ENCODE measurements around the gene NOP9.

The NOP9 gene

DNA sequence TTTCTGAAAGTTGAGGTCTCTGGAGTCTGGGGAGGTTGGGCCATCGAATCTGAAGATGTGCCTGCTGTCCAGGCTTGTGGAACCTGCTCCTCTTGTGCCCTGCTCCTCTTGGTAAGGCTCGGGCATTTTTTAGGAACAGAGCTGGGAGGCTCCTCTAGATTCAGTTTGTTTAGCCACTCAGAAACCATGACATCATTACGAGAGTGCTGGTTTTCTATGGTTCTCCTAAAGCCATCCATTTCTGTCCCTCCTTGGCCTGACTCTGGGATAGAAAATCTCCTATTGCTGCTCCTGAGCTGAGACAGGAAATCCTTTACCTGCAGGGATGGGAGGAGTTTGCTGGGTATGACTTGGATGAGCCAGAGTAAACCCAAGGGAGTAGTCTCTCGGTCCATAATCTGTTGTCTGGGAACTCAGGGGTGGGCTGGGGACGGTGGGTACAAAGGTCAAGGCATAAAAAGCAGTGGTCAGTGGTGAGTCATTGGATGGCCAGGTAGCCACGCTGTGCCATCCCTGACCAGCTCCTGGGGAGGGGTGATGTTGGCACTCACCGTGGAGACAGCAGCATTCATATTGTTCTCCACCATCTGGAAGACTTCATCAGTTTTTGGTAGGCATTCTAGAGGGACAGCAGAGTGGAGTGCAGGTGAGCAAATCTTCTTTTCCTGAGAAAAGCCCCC, 37.6 kb downstream of the NOP9 start:
- peaks cover 22% of the 10 kb centered on the region for H3K4me1 ChIP-seq (ENCODE audit: control insufficient read depth, insufficient read depth, low read length)
- peaks cover 80% of the 10 kb centered on the region for H3K27me3 ChIP-seq (ENCODE audit: control insufficient read depth, insufficient read depth, low read length)

DNA sequence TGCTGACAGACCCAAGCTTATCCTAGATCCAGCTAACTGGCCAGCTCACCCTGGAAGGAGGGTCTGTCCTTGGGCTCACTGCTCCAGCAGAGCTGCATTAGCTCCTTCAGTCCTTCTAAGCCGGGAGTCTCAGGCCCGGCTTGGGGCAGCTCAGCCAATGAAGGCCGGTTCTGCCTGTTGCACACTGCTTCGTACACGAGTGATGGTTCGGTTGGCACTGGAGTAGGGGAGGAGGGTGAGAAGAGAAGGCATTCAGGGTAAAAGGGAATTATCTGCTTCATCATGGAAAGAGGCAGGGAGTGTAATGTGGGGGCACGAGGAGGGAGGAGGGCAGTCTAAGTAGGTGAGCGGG, 38.1 kb downstream of the NOP9 start:
- Histone ChIP-seq H3K4me1 (ENCODE audit: control insufficient read depth, insufficient read depth, low read length) (peaks cover 17% of the 10 kb centered on the region), H3K27me3 (ENCODE audit: control insufficient read depth, insufficient read depth, low read length) (peaks cover 74% of the 10 kb centered on the region), H3K9me3 (replicated peaks; ENCODE audit: low read length) (no peaks in the 10 kb centered on the region), H3K9ac (ENCODE audit: low read depth, low read length) (no peak overlapping the region), H3K4me2 (ENCODE audit: low read length) (no peak overlapping the region), H3K4me3 (ENCODE audit: low read length) (no peak overlapping the region), H3K36me3 (ENCODE audit: insufficient read depth, low read length) (no peaks in the 10 kb centered on the region)

More for the DNA sequence above, 37.6 kb downstream of the NOP9 start:
- Histone ChIP-seq H3K4me3 (ENCODE audit: low read length) (no peak overlapping the region), H3K36me3 (ENCODE audit: insufficient read depth, low read length) (no peaks in the 10 kb centered on the region), H3K9ac (ENCODE audit: low read depth, low read length) (no peak overlapping the region), H3K9me3 (replicated peaks; ENCODE audit: low read length) (no peaks in the 10 kb centered on the region), H3K4me2 (ENCODE audit: low read length) (no peak overlapping the region)

DNA sequence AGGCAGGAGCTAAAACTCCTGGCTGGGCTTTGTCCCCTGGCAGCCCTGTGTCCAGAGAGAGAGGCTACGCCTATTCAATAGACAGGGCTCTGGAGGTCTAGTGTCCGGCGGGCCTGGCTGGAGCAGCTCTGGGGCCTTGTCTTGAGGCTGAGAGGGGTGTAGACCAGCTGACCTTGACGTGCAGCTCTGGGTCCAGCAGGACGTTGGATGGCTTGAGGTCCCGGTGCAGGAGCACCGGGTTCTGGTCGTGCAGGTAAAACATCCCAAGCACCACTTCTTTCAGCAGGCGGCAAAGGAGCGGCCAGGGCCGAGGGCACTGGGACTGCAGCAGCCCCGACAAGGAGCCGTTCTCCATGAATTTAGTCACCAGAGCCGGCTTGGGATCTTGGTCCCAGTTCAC, 39.2 kb downstream of the NOP9 start:
- Histone ChIP-seq H3K4me3 (ENCODE audit: low read length) (no peak overlapping the region), H3K9me3 (replicated peaks; ENCODE audit: low read length) (no peaks in the 10 kb centered on the region), H3K27me3 (ENCODE audit: control insufficient read depth, insufficient read depth, low read length) (peaks cover 69% of the 10 kb centered on the region), H3K4me2 (ENCODE audit: low read length) (no peak overlapping the region), H3K36me3 (ENCODE audit: insufficient read depth, low read length) (no peaks in the 10 kb centered on the region), H3K9ac (ENCODE audit: low read depth, low read length) (no peak overlapping the region), H3K4me1 (ENCODE audit: control insufficient read depth, insufficient read depth, low read length) (peaks cover 11% of the 10 kb centered on the region)

DNA sequence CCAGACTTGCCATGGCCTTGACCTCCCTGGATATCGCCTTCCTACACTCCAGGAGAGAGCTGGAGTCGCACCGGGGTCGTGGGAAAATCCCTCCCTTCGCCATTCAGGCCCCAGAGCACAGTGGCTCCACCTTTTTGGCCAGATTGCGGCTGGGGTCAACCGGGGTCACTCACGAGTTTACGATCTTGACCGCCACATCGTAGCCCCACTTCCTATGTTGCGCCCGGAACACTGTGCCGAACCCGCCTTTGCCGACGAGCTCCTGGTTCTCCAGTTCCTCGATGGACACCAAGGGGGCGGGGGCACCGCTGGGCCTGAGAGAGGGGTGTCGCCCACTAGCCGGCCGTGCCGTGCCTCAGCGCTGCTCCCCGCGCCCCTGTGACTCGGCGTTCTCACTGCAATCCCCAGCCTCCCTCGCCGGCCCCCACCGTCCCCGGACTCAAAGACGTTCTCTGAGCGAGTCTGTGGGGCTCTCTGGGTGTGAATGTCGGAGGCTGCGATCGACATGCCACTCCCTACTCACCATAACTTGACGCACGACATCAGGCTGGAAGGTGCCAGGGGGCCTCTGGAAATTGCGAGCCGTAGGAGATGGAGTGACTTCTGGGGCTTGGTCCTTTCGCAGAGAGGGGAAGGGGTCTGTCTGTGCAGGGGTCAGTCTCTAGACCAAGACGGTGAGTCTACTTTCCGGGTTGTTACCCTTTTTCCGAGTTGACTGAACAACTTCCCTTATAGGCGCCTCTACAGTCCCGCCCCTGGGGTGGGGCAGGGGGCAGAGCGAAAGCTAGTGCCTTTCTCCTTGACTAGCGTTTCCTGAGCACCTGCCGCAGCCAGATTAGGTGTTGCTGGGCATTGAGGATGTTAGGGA, 39.9 kb downstream of the NOP9 start, which contains the start of gene RIPK3:
Gene RIPK3 (minus strand): TSS at position 708 of the 868 bp plus-strand sequence. CDS start 165 bp downstream, at position 543.
- Histone ChIP-seq H3K27me3 (ENCODE audit: control insufficient read depth, insufficient read depth, low read length) (peaks cover 64% of the 10 kb centered on the region), H3K4me3 (ENCODE audit: low read length) (no peak within 1 kb of the TSS), H3K4me1 (ENCODE audit: control insufficient read depth, insufficient read depth, low read length) (peaks cover 5% of the 10 kb centered on the region), H3K4me2 (ENCODE audit: low read length) (no peak within 1 kb of the TSS), H3K36me3 (ENCODE audit: insufficient read depth, low read length) (no peaks in the 10 kb centered on the region), H3K9me3 (replicated peaks; ENCODE audit: low read length) (no peaks in the 10 kb centered on the region), H3K9ac (ENCODE audit: low read depth, low read length) (no peak within 1 kb of the TSS)

DNA sequence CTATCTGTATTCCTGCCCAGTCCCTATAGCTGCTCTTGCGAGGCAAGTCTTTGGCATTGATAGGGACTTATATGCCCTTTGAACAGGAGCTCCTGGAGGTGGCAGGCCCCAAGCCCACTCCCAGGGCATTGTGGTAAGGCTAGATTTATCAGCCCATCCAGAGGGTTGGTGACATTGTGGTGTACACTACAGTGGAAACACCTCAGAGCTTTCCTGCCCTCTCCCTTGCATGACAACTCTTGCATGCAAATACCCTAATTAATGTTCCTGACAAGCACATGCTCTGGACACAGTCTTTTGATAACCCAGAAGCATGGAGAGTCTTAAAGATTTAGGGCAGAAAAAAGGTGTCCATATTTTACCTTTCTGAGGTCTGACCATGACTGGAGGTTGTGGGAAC, 41.0 kb downstream of the NOP9 start:
- Histone ChIP-seq H3K36me3 (ENCODE audit: insufficient read depth, low read length) (no peaks in the 10 kb centered on the region), H3K4me2 (ENCODE audit: low read length) (no peak overlapping the region), H3K27me3 (ENCODE audit: control insufficient read depth, insufficient read depth, low read length) (peaks cover 62% of the 10 kb centered on the region), H3K9me3 (replicated peaks; ENCODE audit: low read length) (no peaks in the 10 kb centered on the region), H3K9ac (ENCODE audit: low read depth, low read length) (no peak overlapping the region), H3K4me1 (ENCODE audit: control insufficient read depth, insufficient read depth, low read length) (no peaks in the 10 kb centered on the region), H3K4me3 (ENCODE audit: low read length) (no peak overlapping the region)

DNA sequence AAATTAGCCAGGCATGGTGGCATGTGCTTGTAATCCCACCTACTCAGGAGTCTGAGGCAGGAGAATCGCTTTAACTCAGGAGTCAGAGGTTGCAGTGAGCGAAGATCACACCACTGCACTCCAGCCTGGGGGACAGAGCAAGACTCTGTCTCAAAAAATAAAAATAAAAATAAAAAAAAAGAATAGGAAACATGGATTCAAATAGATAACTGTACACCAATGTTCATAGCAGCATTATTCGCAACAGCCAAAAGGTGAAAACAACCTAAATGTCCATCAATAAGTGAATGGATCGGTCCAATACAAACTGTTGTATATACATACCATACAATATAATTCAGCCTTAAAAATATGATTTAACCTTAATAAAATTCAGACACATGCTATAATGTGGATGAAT, 43.2 kb downstream of the NOP9 start:
- no peak overlapping the region for H3K9ac ChIP-seq (ENCODE audit: low read depth, low read length)
- no peaks in the 10 kb centered on the region for H3K9me3 ChIP-seq (replicated peaks; ENCODE audit: low read length)
- peaks cover 60% of the 10 kb centered on the region for H3K27me3 ChIP-seq (ENCODE audit: control insufficient read depth, insufficient read depth, low read length)
- H3K4me1 ChIP-seq (ENCODE audit: control insufficient read depth, insufficient read depth, low read length), result no peaks in the 10 kb centered on the region
- no peaks in the 10 kb centered on the region for H3K36me3 ChIP-seq (ENCODE audit: insufficient read depth, low read length)
- H3K4me2 ChIP-seq (ENCODE audit: low read length), result no peak overlapping the region
- H3K4me3 ChIP-seq (ENCODE audit: low read length), result no peak overlapping the region

DNA sequence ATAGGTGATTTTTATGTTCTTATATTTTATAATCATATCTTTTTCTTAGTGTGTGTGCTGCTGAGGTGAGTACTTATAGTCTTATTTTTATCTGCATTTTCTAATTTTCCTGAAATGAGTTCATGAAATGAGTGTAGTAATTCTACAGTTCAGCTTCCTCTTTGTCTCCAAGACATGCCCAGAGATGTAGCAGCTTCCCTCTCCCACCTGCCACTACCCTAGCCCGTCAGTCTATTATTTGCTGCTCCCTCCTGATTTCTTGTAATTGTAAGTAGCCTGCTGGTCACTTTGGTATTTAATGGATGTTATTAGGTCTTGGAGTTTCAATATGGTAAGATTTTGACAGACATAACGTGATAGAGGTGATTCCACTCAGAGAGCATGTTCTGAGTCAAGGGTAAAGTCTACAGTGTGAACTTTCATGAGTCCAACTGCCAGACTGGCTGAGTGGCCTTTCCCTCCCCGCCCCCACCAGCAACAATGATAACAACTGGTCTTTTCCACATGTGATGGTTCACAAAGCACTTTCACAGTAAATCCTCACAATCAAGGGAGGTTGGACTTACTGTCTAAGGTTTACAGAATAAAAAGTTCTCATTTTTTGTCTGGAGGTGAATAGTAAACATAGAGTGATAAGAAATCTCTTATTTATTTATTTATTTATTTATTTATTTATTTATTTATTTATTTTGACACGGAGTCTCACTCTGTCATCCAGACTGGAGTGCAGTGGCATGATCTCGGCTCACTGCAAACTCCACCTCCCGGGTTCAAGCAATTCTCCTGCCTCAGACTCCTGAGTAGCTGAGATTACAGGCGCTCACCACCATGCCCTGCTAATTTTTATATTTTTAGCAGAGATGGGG, 44.4 kb downstream of the NOP9 start:
- no peak overlapping the region for H3K4me3 ChIP-seq (ENCODE audit: low read length)
- H3K4me2 ChIP-seq (ENCODE audit: low read length), result no peak overlapping the region
- peaks cover 48% of the 10 kb centered on the region for H3K27me3 ChIP-seq (ENCODE audit: control insufficient read depth, insufficient read depth, low read length)
- no peaks in the 10 kb centered on the region for H3K36me3 ChIP-seq (ENCODE audit: insufficient read depth, low read length)
- no peak overlapping the region for H3K9ac ChIP-seq (ENCODE audit: low read depth, low read length)
- no peaks in the 10 kb centered on the region for H3K4me1 ChIP-seq (ENCODE audit: control insufficient read depth, insufficient read depth, low read length)
- H3K9me3 ChIP-seq (replicated peaks; ENCODE audit: low read length), result no peaks in the 10 kb centered on the region

DNA sequence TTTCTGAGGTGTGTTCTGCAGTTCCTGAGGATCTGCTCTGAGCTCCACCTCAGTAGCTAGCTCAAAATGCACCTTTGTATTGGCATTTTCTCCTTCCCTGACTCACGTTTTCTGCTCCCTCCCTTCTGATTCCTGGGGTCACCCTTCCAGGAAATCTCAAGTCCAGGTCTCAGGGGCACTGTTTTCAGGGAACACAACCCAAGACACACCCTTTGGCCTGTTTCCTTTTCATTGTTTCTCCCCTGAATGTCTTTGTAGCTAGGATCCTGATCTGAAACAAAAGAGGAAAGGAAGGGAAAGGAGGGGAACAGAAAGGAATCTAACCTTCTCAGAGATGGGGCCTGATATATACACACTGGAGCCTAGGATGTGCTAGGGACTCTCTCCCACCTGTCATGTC, 47.5 kb downstream of the NOP9 start:
- Histone ChIP-seq H3K9me3 (replicated peaks; ENCODE audit: low read length) (no peaks in the 10 kb centered on the region), H3K4me3 (ENCODE audit: low read length) (no peak overlapping the region), H3K27me3 (ENCODE audit: control insufficient read depth, insufficient read depth, low read length) (peaks cover 48% of the 10 kb centered on the region), H3K4me2 (ENCODE audit: low read length) (no peak overlapping the region), H3K4me1 (ENCODE audit: control insufficient read depth, insufficient read depth, low read length) (peaks cover 10% of the 10 kb centered on the region), H3K9ac (ENCODE audit: low read depth, low read length) (no peak overlapping the region), H3K36me3 (ENCODE audit: insufficient read depth, low read length) (no peaks in the 10 kb centered on the region)

DNA sequence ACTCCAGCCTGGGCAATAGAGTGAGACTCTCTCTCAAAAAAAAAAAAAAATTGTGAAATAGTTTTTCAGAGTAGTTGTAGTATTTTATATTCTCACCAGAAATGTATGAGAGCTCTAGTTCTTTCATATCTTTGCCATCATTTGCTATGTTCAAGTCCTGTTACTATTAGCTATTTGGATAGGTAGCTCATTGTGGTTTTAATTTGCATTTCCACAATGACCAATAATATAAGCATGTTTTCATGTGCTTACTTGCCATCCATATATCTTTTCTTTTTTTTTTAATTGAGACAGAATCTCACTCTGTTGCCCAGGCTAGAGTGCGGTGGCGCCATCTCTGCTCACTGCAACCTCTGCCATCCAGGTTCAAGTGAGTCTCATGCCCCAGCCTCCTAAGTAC, 48.5 kb downstream of the NOP9 start:
- H3K36me3 ChIP-seq (ENCODE audit: insufficient read depth, low read length), result no peaks in the 10 kb centered on the region
- H3K4me1 ChIP-seq (ENCODE audit: control insufficient read depth, insufficient read depth, low read length), result peaks cover 12% of the 10 kb centered on the region
- no peak overlapping the region for H3K4me2 ChIP-seq (ENCODE audit: low read length)
- H3K9ac ChIP-seq (ENCODE audit: low read depth, low read length), result no peak overlapping the region
- H3K27me3 ChIP-seq (ENCODE audit: control insufficient read depth, insufficient read depth, low read length), result peaks cover 48% of the 10 kb centered on the region
- H3K9me3 ChIP-seq (replicated peaks; ENCODE audit: low read length), result no peaks in the 10 kb centered on the region
- no peak overlapping the region for H3K4me3 ChIP-seq (ENCODE audit: low read length)

DNA sequence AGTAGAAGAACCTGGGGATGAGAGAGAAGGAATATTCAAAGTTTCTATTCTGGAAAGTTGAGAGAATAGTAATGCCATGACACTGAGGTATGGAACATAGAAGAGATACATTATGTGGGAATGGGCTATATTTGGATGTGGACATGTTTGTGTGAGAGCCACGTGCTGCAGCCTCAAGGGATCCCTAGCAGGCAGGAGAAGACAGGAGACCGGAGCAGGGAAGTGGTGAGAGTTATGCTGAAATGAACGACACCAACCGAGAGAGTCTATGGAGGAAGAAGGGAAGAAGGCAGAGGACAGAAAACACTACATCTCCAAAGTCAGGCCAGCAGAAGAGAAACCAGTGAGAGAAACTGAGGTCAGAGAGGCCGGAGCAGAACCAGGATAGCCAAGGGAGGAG, 50.1 kb downstream of the NOP9 start:
- peaks cover 46% of the 10 kb centered on the region for H3K27me3 ChIP-seq (ENCODE audit: control insufficient read depth, insufficient read depth, low read length)
- H3K9ac ChIP-seq (ENCODE audit: low read depth, low read length), result no peak overlapping the region
- no peaks in the 10 kb centered on the region for H3K9me3 ChIP-seq (replicated peaks; ENCODE audit: low read length)
- H3K4me3 ChIP-seq (ENCODE audit: low read length), result no peak overlapping the region
- H3K36me3 ChIP-seq (ENCODE audit: insufficient read depth, low read length), result no peaks in the 10 kb centered on the region
- peaks cover 20% of the 10 kb centered on the region for H3K4me1 ChIP-seq (ENCODE audit: control insufficient read depth, insufficient read depth, low read length)
- H3K4me2 ChIP-seq (ENCODE audit: low read length), result no peak overlapping the region

DNA sequence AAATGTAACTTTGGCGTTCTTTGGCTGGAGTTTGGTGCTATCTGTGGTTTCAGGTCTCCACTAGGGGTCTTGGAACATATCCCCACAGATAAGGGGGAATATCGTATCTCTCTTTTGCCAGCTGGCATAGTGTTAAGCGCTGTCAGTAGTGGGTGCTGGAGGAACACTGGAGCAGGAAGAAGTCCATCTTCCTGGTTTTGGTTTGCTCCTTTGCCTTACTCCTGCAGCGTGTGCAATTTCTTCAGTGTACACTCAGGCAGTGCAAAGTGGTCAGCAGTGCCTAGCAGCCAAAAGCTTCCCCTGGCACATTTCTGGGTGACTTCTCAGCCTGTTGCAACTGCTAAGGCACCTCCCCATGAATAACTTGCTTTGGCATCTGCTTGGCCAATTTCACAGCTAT, 51.9 kb downstream of the NOP9 start:
- no peaks in the 10 kb centered on the region for H3K36me3 ChIP-seq (ENCODE audit: insufficient read depth, low read length)
- no peak overlapping the region for H3K4me2 ChIP-seq (ENCODE audit: low read length)
- H3K9ac ChIP-seq (ENCODE audit: low read depth, low read length), result no peak overlapping the region
- H3K9me3 ChIP-seq (replicated peaks; ENCODE audit: low read length), result no peaks in the 10 kb centered on the region
- H3K4me3 ChIP-seq (ENCODE audit: low read length), result no peak overlapping the region
- H3K4me1 ChIP-seq (ENCODE audit: control insufficient read depth, insufficient read depth, low read length), result peaks cover 20% of the 10 kb centered on the region
- peaks cover 33% of the 10 kb centered on the region for H3K27me3 ChIP-seq (ENCODE audit: control insufficient read depth, insufficient read depth, low read length)
